Endothelial cell of umbilical vein (primary cell): Measurements from ENCODE around the gene PDK2.
A peak's percentile ranks its signal among the peaks of the same experiment; 100 is the strongest.

Experiments
- EZH2 ChIP-seq: IDR thresholded peaks from 2 replicates; pipeline ENCODE4 v1.6.1; 2012; ENCODE audit warnings: borderline replicate concordance, low read depth, mild to moderate bottlenecking, moderate library complexity, low read length, inconsistent platforms; ENCODE audit not compliant: severe bottlenecking
- JUN ChIP-seq: IDR thresholded peaks from 2 replicates; pipeline ENCODE4 v1.6.1; 2011; ENCODE audit warnings: borderline replicate concordance, low read depth; ENCODE audit not compliant: insufficient read length, insufficient read depth
- POLR2A ChIP-seq: IDR thresholded peaks from 2 replicates; pipeline ENCODE4 v1.6.1; 2012; ENCODE audit warnings: low read depth, mild to moderate bottlenecking, control low read depth, low read length
- POLR2AphosphoS5 ChIP-seq: IDR thresholded peaks from 2 replicates; pipeline ENCODE4 v1.6.1; 2012; ENCODE audit warnings: low read depth, mild to moderate bottlenecking, control low read depth, low read length, moderate library complexity; ENCODE audit not compliant: insufficient read depth
- TF ChIP-seq, protein P1 (sequence below), 2 donors: IDR thresholded peaks; 1 replicate in 1 of 2; 2 replicates in 1 of 2; pipeline ENCODE4 v1.5.1; 2011; ENCODE audit warnings: low read length in 2 of 2, mild to moderate bottlenecking in 2 of 2, moderate library complexity in 2 of 2, control low read depth in 1 of 2, inconsistent platforms in 1 of 2, low read depth in 1 of 2; ENCODE audit not compliant: insufficient read depth in 1 of 2; ENCODE audit errors: extremely low read depth in 1 of 2

DNA sequence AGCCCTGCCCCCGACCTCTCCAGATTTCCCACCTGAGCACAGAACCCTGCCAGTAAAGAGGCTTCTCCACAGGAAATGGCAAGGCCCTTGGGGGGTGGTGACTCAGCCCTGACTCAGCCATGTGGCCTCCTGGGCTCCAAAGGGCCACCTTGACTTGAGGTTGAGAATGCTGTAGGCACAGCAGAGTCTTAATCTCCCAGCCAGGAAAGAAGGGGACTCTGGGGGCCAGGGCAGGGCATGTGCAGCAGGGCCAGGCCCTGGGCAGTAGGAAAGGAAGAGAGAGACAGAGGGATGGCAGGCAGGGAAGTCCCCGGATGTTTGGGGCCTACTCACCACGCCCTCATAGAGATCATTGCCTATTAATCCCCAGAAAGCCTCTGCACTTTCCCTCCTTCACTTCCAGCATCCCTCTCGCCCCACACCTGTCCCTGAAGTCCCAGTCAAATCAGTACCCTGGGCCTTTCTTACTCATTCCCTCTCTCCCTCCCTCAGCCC lies 44.0 kb upstream of the PDK2 start:
- TF ChIP-seq, protein P1, sequence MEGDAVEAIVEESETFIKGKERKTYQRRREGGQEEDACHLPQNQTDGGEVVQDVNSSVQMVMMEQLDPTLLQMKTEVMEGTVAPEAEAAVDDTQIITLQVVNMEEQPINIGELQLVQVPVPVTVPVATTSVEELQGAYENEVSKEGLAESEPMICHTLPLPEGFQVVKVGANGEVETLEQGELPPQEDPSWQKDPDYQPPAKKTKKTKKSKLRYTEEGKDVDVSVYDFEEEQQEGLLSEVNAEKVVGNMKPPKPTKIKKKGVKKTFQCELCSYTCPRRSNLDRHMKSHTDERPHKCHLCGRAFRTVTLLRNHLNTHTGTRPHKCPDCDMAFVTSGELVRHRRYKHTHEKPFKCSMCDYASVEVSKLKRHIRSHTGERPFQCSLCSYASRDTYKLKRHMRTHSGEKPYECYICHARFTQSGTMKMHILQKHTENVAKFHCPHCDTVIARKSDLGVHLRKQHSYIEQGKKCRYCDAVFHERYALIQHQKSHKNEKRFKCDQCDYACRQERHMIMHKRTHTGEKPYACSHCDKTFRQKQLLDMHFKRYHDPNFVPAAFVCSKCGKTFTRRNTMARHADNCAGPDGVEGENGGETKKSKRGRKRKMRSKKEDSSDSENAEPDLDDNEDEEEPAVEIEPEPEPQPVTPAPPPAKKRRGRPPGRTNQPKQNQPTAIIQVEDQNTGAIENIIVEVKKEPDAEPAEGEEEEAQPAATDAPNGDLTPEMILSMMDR (IDR thresholded peaks at IDR 0.05; ENCODE audit: extremely low read depth in 1 of 2, insufficient read depth in 1 of 2, low read depth in 1 of 2, low read length in 2 of 2), result no peak
- TF ChIP-seq EZH2, result no peak
- TF ChIP-seq POLR2A, result no peak
- TF ChIP-seq POLR2AphosphoS5, result peak; percentile 64
- peak; percentile 64 for TF ChIP-seq JUN
